Retina (tissue), 1 donor: ENCODE results near the gene LRATD1.
"Not testable (repeated sequence)": the region's sequence is repeated elsewhere in the genome, so short reads cannot be mapped to it uniquely, and the experiment has no call there.

Experiments used
- DNase-seq: peaks from one replicate; pipeline ENCODE4 v3.0.0-alpha.2; 2016

Gene LRATD1

GRCh38 chr2:14632133-14632936 lies at the start of gene LRATD1:
TSS of gene LRATD1 (plus strand) at chr2:14632717. CDS start at chr2:14633980, 1,263 bp downstream.
- DNase-seq, result peak; percentile 94

DNA sequence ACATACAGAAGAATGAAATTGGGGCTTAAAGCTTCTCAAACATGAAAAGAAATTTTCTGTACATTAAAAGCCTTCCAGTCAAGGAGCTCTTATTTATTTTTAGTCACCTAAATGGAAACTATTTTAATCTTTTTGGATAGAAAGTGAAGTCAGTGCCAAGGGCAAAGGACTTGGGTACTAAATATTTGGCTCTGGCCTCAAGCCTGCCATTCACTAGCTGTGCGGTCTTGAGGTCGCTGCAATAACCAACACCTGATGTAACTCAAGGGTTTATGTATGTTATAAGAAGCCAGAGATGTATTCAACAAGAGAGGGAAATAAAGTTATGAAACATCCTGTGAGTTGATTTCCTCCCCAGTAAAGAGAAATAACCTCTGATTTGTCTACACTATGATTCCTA lies 49.5 kb upstream of the LRATD1 start:
- DNase-seq, result no peak

DNA sequence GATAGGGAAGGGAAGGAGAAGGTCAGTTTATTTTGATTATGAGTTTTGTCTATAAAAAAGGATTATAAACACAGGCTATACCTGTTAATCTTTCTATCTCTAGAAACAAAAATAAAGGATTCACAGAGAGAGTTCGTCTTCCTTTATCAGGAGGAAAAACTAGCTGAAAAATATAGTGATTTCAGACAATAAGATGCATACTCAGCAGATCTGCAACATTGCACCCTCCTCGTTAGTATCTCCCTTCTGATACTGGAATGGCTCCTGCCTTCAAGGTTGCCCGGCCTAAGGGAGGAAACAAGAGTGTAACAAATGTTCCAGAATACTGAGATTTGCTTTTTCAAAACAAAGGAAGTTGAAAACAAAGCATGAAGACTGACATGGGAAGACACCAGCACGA lies 48.7 kb upstream of the LRATD1 start:
- DNase-seq, result no peak

DNA sequence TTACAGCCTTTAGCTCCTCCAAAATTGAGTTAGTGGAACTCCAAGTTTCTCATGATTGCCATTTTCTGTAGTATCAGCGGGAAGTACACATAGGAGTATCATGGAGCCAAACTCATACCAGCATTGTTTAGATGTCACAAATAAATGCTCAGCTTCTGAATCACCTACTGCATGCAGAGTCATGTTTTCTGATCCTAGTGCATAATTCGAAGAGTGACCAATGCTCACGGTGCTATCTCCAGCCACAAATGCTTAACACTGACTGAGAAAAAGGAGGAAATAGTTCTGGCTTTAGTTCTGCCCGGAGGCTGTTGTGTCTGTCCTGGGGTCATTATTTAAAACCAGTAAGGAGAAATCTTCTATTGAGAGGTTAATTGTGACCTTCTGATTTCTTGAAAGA lies 45.4 kb upstream of the LRATD1 start:
- no peak for DNase-seq

GRCh38 chr2:14601156-14601770 lies 31.3 kb upstream of the LRATD1 start:
- no peak for DNase-seq

DNA sequence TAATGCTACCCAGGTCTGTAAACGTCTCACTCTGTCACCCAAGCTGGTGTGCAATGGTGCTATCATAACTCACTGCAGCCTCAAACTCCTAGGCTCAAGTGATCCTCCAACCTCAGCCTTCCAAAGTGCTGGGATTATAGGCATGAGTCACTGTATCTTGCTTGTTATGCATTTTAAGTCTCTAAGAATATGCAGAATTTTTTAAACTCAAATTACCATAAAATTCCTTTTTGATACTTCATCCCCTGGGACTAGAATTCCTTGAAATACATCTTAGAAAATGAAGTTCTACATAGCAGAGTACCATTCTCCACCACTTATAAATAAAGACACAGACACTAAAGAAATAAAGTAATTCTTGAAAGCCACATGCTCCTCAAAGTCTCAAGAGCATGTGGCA lies 30.2 kb upstream of the LRATD1 start:
- no peak for DNase-seq

DNA sequence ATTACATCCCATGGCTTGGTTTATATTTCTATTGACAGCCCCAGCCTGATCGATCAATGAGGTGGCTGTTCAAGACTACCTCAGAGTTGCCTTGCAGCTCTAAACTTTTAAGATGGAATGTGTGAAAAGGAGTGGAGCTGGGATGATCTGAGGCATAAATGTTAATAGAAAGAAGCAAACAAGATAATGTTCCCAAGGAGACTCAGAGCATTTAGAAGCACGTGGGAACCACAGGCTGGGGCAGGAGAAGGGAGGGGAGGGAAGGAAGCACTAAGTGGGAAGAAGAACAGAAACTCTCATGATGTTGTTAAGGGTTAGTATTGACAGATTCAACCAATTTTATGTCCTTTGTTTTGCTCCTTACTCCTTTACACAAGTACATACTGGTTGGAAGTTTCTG lies 28.8 kb upstream of the LRATD1 start:
- no peak for DNase-seq

DNA sequence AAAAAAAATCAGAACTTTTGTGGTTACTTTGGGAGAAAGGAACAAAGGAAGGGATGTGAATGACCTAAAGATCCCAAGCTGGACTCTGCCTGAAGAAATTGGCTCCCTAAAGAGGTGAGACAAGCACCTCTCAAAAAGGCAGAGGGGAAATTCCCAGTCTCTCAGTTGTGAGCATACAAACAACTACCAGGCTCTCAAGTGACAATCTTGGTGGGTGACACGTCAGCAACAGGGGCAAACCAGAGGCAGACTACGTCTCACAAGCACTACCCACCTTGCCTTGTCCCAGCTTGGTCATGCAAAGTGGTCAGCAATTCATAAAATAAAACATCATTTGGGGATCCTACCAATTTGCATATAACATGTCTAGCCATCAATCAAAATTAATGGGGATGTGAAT lies 24.3 kb upstream of the LRATD1 start:
- no peak for DNase-seq

DNA sequence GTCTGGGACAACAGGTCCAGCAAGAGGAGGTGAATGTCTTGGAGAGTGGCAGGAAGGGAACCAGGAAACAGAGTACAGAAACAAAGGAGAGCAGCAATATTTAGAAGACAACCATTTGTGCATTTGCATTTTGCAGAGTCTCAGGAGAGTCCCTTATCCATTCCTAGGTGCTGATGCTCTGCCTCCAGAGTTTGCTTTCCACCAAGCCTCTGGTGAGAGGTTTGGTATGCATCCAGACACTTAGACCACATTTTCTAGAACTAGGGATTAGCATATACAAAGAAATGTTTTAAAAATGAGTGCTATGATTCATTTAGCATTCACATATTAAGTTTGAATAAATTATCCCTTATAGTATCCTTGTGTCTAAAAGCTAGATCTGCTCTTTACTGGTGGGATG lies 18.5 kb upstream of the LRATD1 start:
- no peak for DNase-seq

DNA sequence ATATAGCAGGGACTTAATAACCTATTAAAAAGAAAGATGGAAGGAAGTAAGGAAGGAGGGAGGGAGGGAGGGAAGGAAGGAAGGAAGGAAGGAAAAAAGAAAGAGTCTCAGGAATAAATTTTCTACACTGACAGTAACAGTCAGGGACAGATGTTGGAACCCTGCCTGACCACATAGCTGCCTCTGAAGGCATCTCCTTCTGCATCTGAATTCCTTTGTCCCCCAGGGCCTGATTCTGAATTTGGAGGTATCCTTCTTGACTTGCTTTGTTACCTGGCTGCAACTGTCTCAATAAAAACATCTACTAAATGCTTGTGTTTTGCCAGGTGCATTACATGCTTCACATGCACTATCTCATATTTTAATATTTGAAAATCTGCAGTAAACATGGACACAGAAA lies 17.4 kb upstream of the LRATD1 start:
- no peak for DNase-seq

DNA sequence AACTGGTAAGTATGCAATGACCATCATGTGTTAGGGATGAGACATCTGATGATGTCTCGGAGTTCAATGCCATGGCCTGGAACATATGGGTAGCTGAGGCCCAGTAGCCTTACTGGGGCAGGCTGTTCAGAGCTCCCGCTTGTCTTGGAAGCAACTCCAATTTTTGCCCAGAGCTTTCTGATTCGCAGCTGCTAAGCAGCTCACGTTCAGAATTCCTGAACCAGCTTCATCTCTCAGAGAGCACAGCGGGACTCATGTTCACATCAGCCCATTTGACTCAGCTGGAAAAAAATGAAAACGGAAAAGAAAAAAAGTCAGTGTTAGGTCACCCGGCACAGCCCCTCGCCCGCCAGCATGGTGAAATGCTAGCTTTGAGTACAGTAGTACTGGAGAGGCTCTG lies 16.8 kb upstream of the LRATD1 start:
- no peak for DNase-seq

GRCh38 chr2:14616342-14616741 lies 16.2 kb upstream of the LRATD1 start:
- no peak for DNase-seq

- DNase-seq, result no peak
These were observed 15.6 kb upstream of the LRATD1 start for GRCh38 chr2:14616950-14617349.

DNA sequence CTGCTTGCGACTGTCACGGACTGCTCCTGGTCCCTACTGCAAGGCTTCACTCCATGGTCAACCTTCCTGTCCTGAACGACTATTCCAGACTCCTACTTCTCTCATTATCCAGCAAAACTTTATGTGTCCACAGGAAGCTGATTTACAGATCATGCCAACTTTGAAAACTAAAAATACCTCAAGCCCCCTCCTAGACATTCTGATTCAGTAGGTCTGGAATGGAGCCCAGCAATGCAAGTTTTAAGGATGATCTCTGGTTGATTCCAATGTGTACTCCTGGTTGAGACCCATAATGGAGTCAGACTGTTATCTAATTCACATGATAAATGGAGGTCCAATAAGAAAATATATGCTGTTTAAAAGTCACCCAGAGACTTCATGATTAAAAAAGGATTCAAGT lies 13.1 kb upstream of the LRATD1 start:
- no peak for DNase-seq

DNA sequence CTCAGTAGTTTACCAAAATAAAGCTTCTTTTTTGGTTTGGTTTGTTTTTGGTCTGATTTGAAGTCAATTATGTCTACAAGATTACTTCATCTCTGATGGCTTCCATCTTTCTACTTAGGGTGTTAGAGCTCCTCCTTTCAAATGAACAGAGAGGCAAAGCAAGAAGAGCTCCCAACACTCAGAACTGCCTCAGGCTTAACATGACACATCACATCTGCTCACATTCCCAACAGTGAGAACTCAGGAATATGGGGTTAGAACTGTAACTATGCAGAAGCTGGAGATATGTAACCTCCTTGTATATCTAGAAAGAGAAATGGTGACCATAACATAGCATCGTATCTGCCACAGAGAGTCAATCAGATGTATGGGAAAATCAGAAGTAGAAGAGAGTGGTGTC lies 11.4 kb upstream of the LRATD1 start:
- no peak for DNase-seq

- DNase-seq, result no peak
These were observed 10.5 kb upstream of the LRATD1 start for GRCh38 chr2:14621906-14622549.

GRCh38 chr2:14622550-14622939 lies 10.0 kb upstream of the LRATD1 start:
- not testable (repeated sequence) for DNase-seq

DNA sequence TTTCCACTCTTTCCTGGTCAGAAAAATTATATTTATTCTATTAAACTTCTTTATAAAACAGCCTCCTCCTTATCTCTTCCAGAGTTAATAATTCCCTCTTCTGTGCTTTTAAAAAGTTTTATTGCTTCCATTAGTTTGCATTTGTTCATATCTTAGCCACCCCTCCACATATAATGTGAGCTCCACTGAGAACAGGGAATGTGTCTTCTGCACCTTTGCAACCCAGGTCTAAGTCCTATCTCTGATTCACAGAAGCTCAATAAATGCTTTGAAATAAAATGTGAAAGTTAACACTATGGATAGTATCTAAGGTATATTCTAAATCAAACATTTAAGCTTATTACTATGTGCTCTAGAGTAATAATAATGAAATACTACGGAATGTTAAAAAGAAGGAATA lies 9.3 kb upstream of the LRATD1 start:
- no peak for DNase-seq

DNA sequence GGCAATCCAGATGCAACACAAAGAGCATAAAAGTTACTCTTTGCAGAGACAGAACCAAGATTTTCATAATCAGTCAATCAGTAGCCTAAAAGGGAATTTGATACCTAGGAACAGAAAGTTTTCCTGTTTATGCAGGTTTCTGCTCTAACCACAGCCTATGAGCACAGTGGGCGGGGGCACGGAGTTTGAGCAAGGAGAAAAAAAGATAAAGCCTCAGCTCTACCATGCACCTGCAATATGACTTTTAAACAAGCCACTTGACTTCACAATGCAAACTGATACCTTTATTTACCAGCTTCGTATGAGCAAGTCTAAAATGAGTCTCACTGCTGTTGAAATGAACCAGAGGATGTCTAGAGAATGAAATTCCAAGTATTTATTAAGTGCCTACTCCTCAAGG lies 5.6 kb upstream of the LRATD1 start:
- DNase-seq, result no peak

- DNase-seq, result no peak
These were observed 3.6 kb upstream of the LRATD1 start for GRCh38 chr2:14628901-14629300.

GRCh38 chr2:14631406-14632040 lies 994 bp upstream of the LRATD1 start:
- DNase-seq, result no peak

GRCh38 chr2:14633061-14633460 lies 544 bp downstream of the LRATD1 start:
- DNase-seq, result no peak

DNA sequence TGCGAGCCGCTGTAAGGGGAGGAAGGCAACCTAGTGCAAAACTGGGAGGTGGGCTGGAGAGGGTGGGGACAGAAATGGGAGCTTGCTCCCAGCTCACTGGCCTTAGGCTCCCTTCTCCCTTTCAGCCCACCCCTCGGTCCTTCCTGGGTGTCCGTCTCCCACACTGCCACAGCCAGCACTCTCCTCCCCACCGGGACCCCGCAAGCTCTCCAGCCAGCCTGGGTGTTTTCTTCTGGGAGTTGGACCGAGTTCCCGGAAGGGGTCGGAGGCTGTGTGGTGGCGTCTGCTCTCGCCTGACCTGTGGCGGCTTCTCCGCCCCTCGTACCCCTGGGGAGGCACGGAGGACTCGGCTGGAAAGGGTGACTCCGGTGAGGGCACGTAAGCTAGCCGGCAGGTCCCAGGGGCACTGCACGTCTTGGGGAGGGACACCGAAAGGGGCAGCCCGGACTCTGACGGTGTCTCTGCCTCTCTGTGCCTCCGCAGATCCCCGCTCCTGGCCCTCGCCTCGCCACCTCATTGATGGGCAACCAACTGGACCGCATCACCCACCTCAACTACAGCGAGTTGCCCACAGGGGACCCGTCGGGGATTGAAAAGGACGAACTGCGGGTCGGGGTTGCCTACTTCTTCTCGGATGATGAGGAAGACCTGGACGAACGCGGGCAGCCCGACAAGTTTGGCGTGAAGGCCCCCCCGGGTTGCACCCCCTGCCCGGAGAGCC lies 1.1 kb downstream of the LRATD1 start:
- DNase-seq, result peak; percentile 81
